Measurements from ENCODE around the gene ARNT2.

The ARNT2 gene

GRCh38 chr15:80492874-80493273 is 88.7 kb downstream of the ARNT2 start:
- peaks cover 43% of the 10 kb centered on the region for H3K4me1 ChIP-seq
- H3K27ac ChIP-seq, result no peak overlapping the region
- H3K4me3 ChIP-seq, result no peak overlapping the region
- H3K9me3 ChIP-seq, result peaks cover 8% of the 10 kb centered on the region
- H4K20me1 ChIP-seq, result no peaks in the 10 kb centered on the region
- H3K27me3 ChIP-seq, result no peaks in the 10 kb centered on the region
- no peak overlapping the region for H3K4me2 ChIP-seq
- TF ChIP-seq Cebpa-rat (IDR thresholded peaks at IDR 0.05), result no peak
- H3K36me3 ChIP-seq, result no peaks in the 10 kb centered on the region
- no peak overlapping the region for H3K9ac ChIP-seq

- H3K27ac ChIP-seq, result no peak overlapping the region
- no peaks in the 10 kb centered on the region; the same call in 1 of the 2 replicates for H3K36me3 ChIP-seq
- TF ChIP-seq Cebpa-rat (IDR thresholded peaks at IDR 0.05), result no peak
- no peak overlapping the region for H3K9ac ChIP-seq
- H3K4me2 ChIP-seq, result no peak overlapping the region
- peaks cover 8% of the 10 kb centered on the region for H3K9me3 ChIP-seq
- H4K20me1 ChIP-seq, result no peaks in the 10 kb centered on the region
- H3K4me3 ChIP-seq, result no peak overlapping the region
- peaks cover 32% of the 10 kb centered on the region for H3K4me1 ChIP-seq
- H3K27me3 ChIP-seq, result no peaks in the 10 kb centered on the region
Measured at GRCh38 chr15:80494351-80494751, 90.2 kb downstream of the ARNT2 start.

GRCh38 chr15:80494756-80495155 is 90.6 kb downstream of the ARNT2 start:
- no peak for TF ChIP-seq Cebpa-rat (IDR thresholded peaks at IDR 0.05)

GRCh38 chr15:80495401-80495942 is 91.3 kb downstream of the ARNT2 start:
- TF ChIP-seq Cebpa-rat (IDR thresholded peaks at IDR 0.05), result no peak
- H3K27me3 ChIP-seq, result no peaks in the 10 kb centered on the region
- no peaks in the 10 kb centered on the region for H4K20me1 ChIP-seq
- H3K4me3 ChIP-seq, result no peak overlapping the region
- peaks cover 21% of the 10 kb centered on the region for H3K4me1 ChIP-seq
- no peak overlapping the region for H3K27ac ChIP-seq
- no peaks in the 10 kb centered on the region; the same call in 1 of the 2 replicates for H3K36me3 ChIP-seq
- no peak overlapping the region for H3K4me2 ChIP-seq
- peaks cover 8% of the 10 kb centered on the region for H3K9me3 ChIP-seq
- no peak overlapping the region for H3K9ac ChIP-seq

More at GRCh38 chr15:80494756-80495155, 90.6 kb downstream of the ARNT2 start:
- Histone ChIP-seq H3K4me3 (no peak overlapping the region), H3K9ac (no peak overlapping the region), H3K27me3 (no peaks in the 10 kb centered on the region), H3K9me3 (peaks cover 8% of the 10 kb centered on the region), H4K20me1 (no peaks in the 10 kb centered on the region), H3K27ac (no peak overlapping the region), H3K4me1 (peaks cover 28% of the 10 kb centered on the region), H3K4me2 (no peak overlapping the region), H3K36me3 (no peaks in the 10 kb centered on the region; the same call in 1 of the 2 replicates)

GRCh38 chr15:80496096-80496495 is 91.9 kb downstream of the ARNT2 start:
- Histone ChIP-seq H3K9me3 (peaks cover 4% of the 10 kb centered on the region), H3K4me2 (no peak overlapping the region), H3K9ac (no peak overlapping the region), H3K4me3 (no peak overlapping the region), H3K36me3 (no peaks in the 10 kb centered on the region; the same call in 1 of the 2 replicates), H3K27ac (no peak overlapping the region), H3K27me3 (no peaks in the 10 kb centered on the region), H3K4me1 (peaks cover 15% of the 10 kb centered on the region), H4K20me1 (no peaks in the 10 kb centered on the region)
- no peak for TF ChIP-seq Cebpa-rat (IDR thresholded peaks at IDR 0.05)

GRCh38 chr15:80497221-80497620 is 93.0 kb downstream of the ARNT2 start:
- H4K20me1 ChIP-seq, result no peaks in the 10 kb centered on the region
- H3K36me3 ChIP-seq, result no peaks in the 10 kb centered on the region; the same call in 1 of the 2 replicates
- H3K4me1 ChIP-seq, result 0 out of 2 replicates have a peak, but pooled peaks cover 4% of the 10 kb centered on the region
- H3K4me3 ChIP-seq, result no peak overlapping the region
- H3K27ac ChIP-seq, result no peak overlapping the region
- no peaks in the 10 kb centered on the region for H3K27me3 ChIP-seq
- H3K9ac ChIP-seq, result no peak overlapping the region
- H3K4me2 ChIP-seq, result no peak overlapping the region
- no peak for TF ChIP-seq Cebpa-rat (IDR thresholded peaks at IDR 0.05)
- no peaks in the 10 kb centered on the region for H3K9me3 ChIP-seq

GRCh38 chr15:80498652-80499051 is 94.5 kb downstream of the ARNT2 start:
- H3K4me2 ChIP-seq, result no peak overlapping the region

GRCh38 chr15:80500021-80500420 is 95.8 kb downstream of the ARNT2 start:
- H3K4me3 ChIP-seq, result no peak overlapping the region
- no peak overlapping the region for H3K9ac ChIP-seq
- H3K27me3 ChIP-seq, result no peaks in the 10 kb centered on the region
- H3K27ac ChIP-seq, result no peak overlapping the region
- H4K20me1 ChIP-seq, result no peaks in the 10 kb centered on the region
- TF ChIP-seq Cebpa-rat (IDR thresholded peaks at IDR 0.05), result no peak
- H3K4me1 ChIP-seq, result 0 out of 2 replicates have a peak, but pooled peaks cover 4% of the 10 kb centered on the region
- peaks cover 11% of the 10 kb centered on the region for H3K36me3 ChIP-seq
- H3K9me3 ChIP-seq, result peaks cover 7% of the 10 kb centered on the region; the same call in 1 of the 2 replicates
- H3K4me2 ChIP-seq, result no peak overlapping the region

More at GRCh38 chr15:80498652-80499051, 94.5 kb downstream of the ARNT2 start:
- Histone ChIP-seq H3K27me3 (no peaks in the 10 kb centered on the region), H4K20me1 (no peaks in the 10 kb centered on the region), H3K4me1 (0 out of 2 replicates have a peak, but pooled peaks cover 4% of the 10 kb centered on the region), H3K4me3 (no peak overlapping the region), H3K9me3 (no peaks in the 10 kb centered on the region), H3K27ac (no peak overlapping the region), H3K36me3 (peaks cover under 1% of the 10 kb centered on the region), H3K9ac (no peak overlapping the region)
- no peak for TF ChIP-seq Cebpa-rat (IDR thresholded peaks at IDR 0.05)

- TF ChIP-seq Cebpa-rat (IDR thresholded peaks at IDR 0.05), result no peak
- H3K4me3 ChIP-seq, result no peak overlapping the region
- H3K36me3 ChIP-seq, result peaks cover 12% of the 10 kb centered on the region
- H3K9me3 ChIP-seq, result peaks cover 8% of the 10 kb centered on the region; the same call in 1 of the 2 replicates
- no peak overlapping the region for H3K4me2 ChIP-seq
- no peak overlapping the region for H3K9ac ChIP-seq
- H3K4me1 ChIP-seq, result 0 out of 2 replicates have a peak, but pooled peaks cover 4% of the 10 kb centered on the region
- no peaks in the 10 kb centered on the region for H4K20me1 ChIP-seq
- no peaks in the 10 kb centered on the region for H3K27me3 ChIP-seq
- H3K27ac ChIP-seq, result no peak overlapping the region
Measured at GRCh38 chr15:80501476-80501875, 97.3 kb downstream of the ARNT2 start.

- no peak overlapping the region for H3K4me2 ChIP-seq
- peaks cover 8% of the 10 kb centered on the region; the same call in 1 of the 2 replicates for H3K9me3 ChIP-seq
- H3K27me3 ChIP-seq, result no peaks in the 10 kb centered on the region
- no peak for TF ChIP-seq Cebpa-rat (IDR thresholded peaks at IDR 0.05)
- no peak overlapping the region for H3K4me3 ChIP-seq
- peaks cover 15% of the 10 kb centered on the region for H3K36me3 ChIP-seq
- no peak overlapping the region for H3K9ac ChIP-seq
- H3K27ac ChIP-seq, result no peak overlapping the region
- H3K4me1 ChIP-seq, result 0 out of 2 replicates have a peak, but pooled peaks cover 4% of the 10 kb centered on the region
- no peaks in the 10 kb centered on the region for H4K20me1 ChIP-seq
Measured at GRCh38 chr15:80502782-80503181, 98.6 kb downstream of the ARNT2 start.
